Limb (tissue), 2 donors: ENCODE results near the gene OTOGL.
"Not testable (repeated sequence)": the region's sequence is repeated elsewhere in the genome, so short reads cannot be mapped to it uniquely, and the experiment has no call there.

Experiments
- DNase-seq, 2 donors: peaks; one replicate each; pipeline ENCODE4 v3.0.0-alpha.2; 2016; ENCODE audit errors: extremely low spot score in 2 of 2

The OTOGL gene

GRCh38 chr12:80186727-80187217 lies 87.4 kb downstream of the OTOGL start:
- DNase-seq = peak; percentile 48 to 93

GRCh38 chr12:80187660-80188090 lies 88.3 kb downstream of the OTOGL start:
- DNase-seq = peak in 1 of 2 donors; percentile 36

- DNase-seq = no peak
Observed at GRCh38 chr12:80188576-80188975, 89.2 kb downstream of the OTOGL start.

GRCh38 chr12:80189241-80189640 lies 89.9 kb downstream of the OTOGL start:
- no peak for DNase-seq

GRCh38 chr12:80190001-80190400 lies 90.7 kb downstream of the OTOGL start:
- DNase-seq = no peak

GRCh38 chr12:80192087-80192486 lies 92.8 kb downstream of the OTOGL start:
- no peak for DNase-seq

GRCh38 chr12:80193865-80194264 lies 94.5 kb downstream of the OTOGL start:
- DNase-seq = no peak

- DNase-seq = peak in 1 of 2 donors; percentile 46
Observed at GRCh38 chr12:80195074-80195726, 95.9 kb downstream of the OTOGL start.

- DNase-seq = no peak
Observed at GRCh38 chr12:80195737-80196136, 96.4 kb downstream of the OTOGL start.

GRCh38 chr12:80196419-80196818 lies 97.1 kb downstream of the OTOGL start:
- no peak for DNase-seq

- DNase-seq = no peak
Observed at GRCh38 chr12:80198782-80199337, 99.5 kb downstream of the OTOGL start.

GRCh38 chr12:80199931-80200330 lies 100.6 kb downstream of the OTOGL start:
- no peak for DNase-seq

- DNase-seq = no peak
Observed at GRCh38 chr12:80200414-80200813, 101.1 kb downstream of the OTOGL start.

- no peak for DNase-seq
Observed at GRCh38 chr12:80201908-80202307, 102.6 kb downstream of the OTOGL start.

GRCh38 chr12:80205960-80206359 lies 106.6 kb downstream of the OTOGL start:
- no peak for DNase-seq

GRCh38 chr12:80208071-80208470 lies 108.7 kb downstream of the OTOGL start:
- DNase-seq = no peak

- DNase-seq = no peak
Observed at GRCh38 chr12:80211671-80212070, 112.3 kb downstream of the OTOGL start.

GRCh38 chr12:80212938-80213645 lies 113.8 kb downstream of the OTOGL start:
- DNase-seq = no peak

GRCh38 chr12:80213871-80214270 lies 114.5 kb downstream of the OTOGL start:
- no peak for DNase-seq

GRCh38 chr12:80217011-80217535 lies 117.7 kb downstream of the OTOGL start:
- no peak for DNase-seq

- not testable (repeated sequence) for DNase-seq
Observed at GRCh38 chr12:80218925-80219324, 119.6 kb downstream of the OTOGL start.

- DNase-seq = no peak
Observed at GRCh38 chr12:80219345-80219744, 120.0 kb downstream of the OTOGL start.
